Activated naive CD8-positive, alpha-beta T cell treated with anti-CD3 and anti-CD28 coated beads for 36 hours (primary cell): ENCODE results near the gene ERC2. TPM values are rescaled to one million over a fixed set of nuclear protein-coding genes. Genes with fewer than 3 reads are reported as not detected.

Source experiments
- DNase-seq: peaks from one replicate; pipeline ENCODE4 v3.0.0; 2021
- H3K27ac Mint-ChIP-seq: one replicate; pipeline ENCODE4 v1.8.0; 2022; ENCODE audit warnings: mild to moderate bottlenecking, moderate library complexity, mixed read lengths
- H3K27me3 Mint-ChIP-seq: one replicate; pipeline ENCODE4 v1.8.0; 2022; ENCODE audit warnings: mild to moderate bottlenecking, mixed read lengths
- H3K36me3 Mint-ChIP-seq: one replicate; pipeline ENCODE4 v1.8.0; 2021; ENCODE audit warnings: mild to moderate bottlenecking, mixed read lengths
- H3K4me1 Mint-ChIP-seq: one replicate; pipeline ENCODE4 v1.8.0; 2021; ENCODE audit warnings: mixed read lengths
- H3K4me3 Mint-ChIP-seq: one replicate; pipeline ENCODE4 v1.8.0; 2022; ENCODE audit warnings: mild to moderate bottlenecking, moderate library complexity, mixed read lengths
- H3K9me3 Mint-ChIP-seq: one replicate; pipeline ENCODE4 v1.8.0; 2022; ENCODE audit warnings: mixed read lengths
- total RNA-seq, 2 experiments: library from RNA; stranded (reverse); gene quantifications; one replicate each; pipeline ENCODE4 v1.2.3, GENCODE V29; 2021

Gene ERC2
- total RNA-seq, 2 experiments from 2014 or later, result not detected

GRCh38 chr3:55731741-55732140 is 736.5 kb downstream of the ERC2 start:
- Mint-ChIP-seq H3K4me1 (no peaks in the 10 kb centered on the region), H3K9me3 (no peaks in the 10 kb centered on the region), H3K27ac (no peak overlapping the region), H3K36me3 (no peaks in the 10 kb centered on the region), H3K27me3 (no peaks in the 10 kb centered on the region), H3K4me3 (no peak overlapping the region)
- DNase-seq, result no peak

- H3K4me3 Mint-ChIP-seq, result no peak overlapping the region
- no peaks in the 10 kb centered on the region for H3K4me1 Mint-ChIP-seq
- H3K27ac Mint-ChIP-seq, result no peak overlapping the region
- no peaks in the 10 kb centered on the region for H3K9me3 Mint-ChIP-seq
- no peaks in the 10 kb centered on the region for H3K36me3 Mint-ChIP-seq
- peaks cover 12% of the 10 kb centered on the region for H3K27me3 Mint-ChIP-seq
- no peak for DNase-seq
These were observed 738.7 kb downstream of the ERC2 start for GRCh38 chr3:55729546-55729945.

- no peak overlapping the region for H3K27ac Mint-ChIP-seq
- DNase-seq, result no peak
- peaks cover 16% of the 10 kb centered on the region for H3K27me3 Mint-ChIP-seq
- no peak overlapping the region for H3K4me3 Mint-ChIP-seq
- H3K9me3 Mint-ChIP-seq, result no peaks in the 10 kb centered on the region
- no peaks in the 10 kb centered on the region for H3K36me3 Mint-ChIP-seq
- H3K4me1 Mint-ChIP-seq, result no peaks in the 10 kb centered on the region
These were observed 739.7 kb downstream of the ERC2 start for GRCh38 chr3:55728461-55729100.

GRCh38 chr3:55726501-55726775 is 741.8 kb downstream of the ERC2 start:
- no peak for DNase-seq
- H3K27ac Mint-ChIP-seq, result no peak overlapping the region
- no peak overlapping the region for H3K4me3 Mint-ChIP-seq
- peaks cover 27% of the 10 kb centered on the region for H3K27me3 Mint-ChIP-seq
- H3K4me1 Mint-ChIP-seq, result no peaks in the 10 kb centered on the region
- no peaks in the 10 kb centered on the region for H3K36me3 Mint-ChIP-seq
- H3K9me3 Mint-ChIP-seq, result no peaks in the 10 kb centered on the region

GRCh38 chr3:55725681-55726500 is 742.4 kb downstream of the ERC2 start:
- Mint-ChIP-seq H3K36me3 (no peaks in the 10 kb centered on the region), H3K4me1 (no peaks in the 10 kb centered on the region), H3K9me3 (no peaks in the 10 kb centered on the region), H3K27me3 (peaks cover 27% of the 10 kb centered on the region), H3K27ac (no peak overlapping the region), H3K4me3 (no peak overlapping the region)
- no peak for DNase-seq

- no peak overlapping the region for H3K27ac Mint-ChIP-seq
- H3K27me3 Mint-ChIP-seq, result peaks cover 27% of the 10 kb centered on the region
- no peaks in the 10 kb centered on the region for H3K9me3 Mint-ChIP-seq
- no peak for DNase-seq
- H3K36me3 Mint-ChIP-seq, result no peaks in the 10 kb centered on the region
- no peaks in the 10 kb centered on the region for H3K4me1 Mint-ChIP-seq
- no peak overlapping the region for H3K4me3 Mint-ChIP-seq
These were observed 743.4 kb downstream of the ERC2 start for GRCh38 chr3:55724821-55725220.

GRCh38 chr3:55724407-55724784 is 743.9 kb downstream of the ERC2 start:
- H3K36me3 Mint-ChIP-seq, result no peaks in the 10 kb centered on the region
- no peaks in the 10 kb centered on the region for H3K9me3 Mint-ChIP-seq
- no peak overlapping the region for H3K4me3 Mint-ChIP-seq
- H3K27me3 Mint-ChIP-seq, result peaks cover 27% of the 10 kb centered on the region
- H3K4me1 Mint-ChIP-seq, result no peaks in the 10 kb centered on the region
- H3K27ac Mint-ChIP-seq, result no peak overlapping the region
- DNase-seq, result no peak

GRCh38 chr3:55723653-55724406 is 744.4 kb downstream of the ERC2 start:
- DNase-seq, result no peak
- Mint-ChIP-seq H3K4me1 (no peaks in the 10 kb centered on the region), H3K9me3 (no peaks in the 10 kb centered on the region), H3K36me3 (no peaks in the 10 kb centered on the region), H3K27ac (no peak overlapping the region), H3K4me3 (no peak overlapping the region), H3K27me3 (peaks cover 27% of the 10 kb centered on the region)

- DNase-seq, result no peak
- no peaks in the 10 kb centered on the region for H3K9me3 Mint-ChIP-seq
These were observed 746.4 kb downstream of the ERC2 start for GRCh38 chr3:55721716-55722484.

GRCh38 chr3:55720614-55721013 is 747.7 kb downstream of the ERC2 start:
- Mint-ChIP-seq H3K27ac (no peak overlapping the region), H3K4me1 (no peaks in the 10 kb centered on the region), H3K27me3 (peaks cover 25% of the 10 kb centered on the region), H3K9me3 (no peaks in the 10 kb centered on the region), H3K4me3 (no peak overlapping the region), H3K36me3 (no peaks in the 10 kb centered on the region)
- no peak for DNase-seq

More at GRCh38 chr3:55721716-55722484, 746.4 kb downstream of the ERC2 start:
- Mint-ChIP-seq H3K4me1 (no peaks in the 10 kb centered on the region), H3K27me3 (peaks cover 31% of the 10 kb centered on the region), H3K36me3 (no peaks in the 10 kb centered on the region), H3K27ac (no peak overlapping the region), H3K4me3 (no peak overlapping the region)

GRCh38 chr3:55719508-55719907 is 748.8 kb downstream of the ERC2 start:
- H3K36me3 Mint-ChIP-seq, result no peaks in the 10 kb centered on the region
- H3K4me1 Mint-ChIP-seq, result no peaks in the 10 kb centered on the region
- H3K27ac Mint-ChIP-seq, result no peak overlapping the region
- no peak for DNase-seq
- H3K9me3 Mint-ChIP-seq, result no peaks in the 10 kb centered on the region
- H3K4me3 Mint-ChIP-seq, result no peak overlapping the region
- peaks cover 18% of the 10 kb centered on the region for H3K27me3 Mint-ChIP-seq

- no peaks in the 10 kb centered on the region for H3K9me3 Mint-ChIP-seq
- DNase-seq, result no peak
- H3K27ac Mint-ChIP-seq, result no peak overlapping the region
- H3K27me3 Mint-ChIP-seq, result peaks cover 18% of the 10 kb centered on the region
- H3K36me3 Mint-ChIP-seq, result no peaks in the 10 kb centered on the region
- H3K4me1 Mint-ChIP-seq, result no peaks in the 10 kb centered on the region
- no peak overlapping the region for H3K4me3 Mint-ChIP-seq
These were observed 749.3 kb downstream of the ERC2 start for GRCh38 chr3:55719006-55719405.

- Mint-ChIP-seq H3K9me3 (no peaks in the 10 kb centered on the region), H3K4me1 (no peaks in the 10 kb centered on the region), H3K27me3 (peaks cover 14% of the 10 kb centered on the region), H3K36me3 (no peaks in the 10 kb centered on the region), H3K4me3 (no peak overlapping the region), H3K27ac (no peak overlapping the region)
- DNase-seq, result no peak
These were observed 749.7 kb downstream of the ERC2 start for GRCh38 chr3:55718521-55718921.

GRCh38 chr3:55718074-55718473 is 750.2 kb downstream of the ERC2 start:
- Mint-ChIP-seq H3K36me3 (no peaks in the 10 kb centered on the region), H3K4me1 (no peaks in the 10 kb centered on the region), H3K27me3 (peaks cover 10% of the 10 kb centered on the region), H3K4me3 (no peak overlapping the region), H3K27ac (no peak overlapping the region), H3K9me3 (no peaks in the 10 kb centered on the region)
- no peak for DNase-seq

- Mint-ChIP-seq H3K36me3 (no peaks in the 10 kb centered on the region), H3K27ac (no peak overlapping the region), H3K4me3 (no peak overlapping the region), H3K9me3 (no peaks in the 10 kb centered on the region), H3K27me3 (peaks cover 7% of the 10 kb centered on the region), H3K4me1 (no peaks in the 10 kb centered on the region)
- DNase-seq, result no peak
These were observed 750.8 kb downstream of the ERC2 start for GRCh38 chr3:55717481-55717880.
